Measurements from ENCODE around the gene PDK2.

The PDK2 gene

GRCh38 chr17:50152736-50153135, 57.6 kb downstream of the PDK2 start:
- no peak for DNase-seq

GRCh38 chr17:50153650-50154575, 58.8 kb downstream of the PDK2 start:
- DNase-seq, result no peak

- DNase-seq, result no peak
Measured at GRCh38 chr17:50154604-50155003, 59.5 kb downstream of the PDK2 start.

- DNase-seq, result no peak
Measured at GRCh38 chr17:50155115-50155819, 60.1 kb downstream of the PDK2 start.

- no peak for DNase-seq
Measured at GRCh38 chr17:50157891-50158290, 62.7 kb downstream of the PDK2 start.

- peak; percentile 90 for DNase-seq
Measured at GRCh38 chr17:50161023-50161910, 66.1 kb downstream of the PDK2 start.

Data from NCI-H1694 treated with DMSO at 0.1 percent for 48 hours (cell line).